Sigmoid colon (tissue), 7 donors: ENCODE results near the gene MAP4K5. TPM values are rescaled to one million over a fixed set of nuclear protein-coding genes. Genes with fewer than 3 reads are reported as not detected.

Experiments used
- DNase-seq: peaks from one replicate; pipeline ENCODE4 v3.0.0-alpha.2; 2019
- H3K27ac ChIP-seq, 4 donors: fragments of 200-600 bp; sonication (generic); one replicate each; pipeline ENCODE4 v1.5.1; 2016 to 2019; ENCODE audit warnings: mild to moderate bottlenecking in 1 of 4
- H3K27me3 ChIP-seq, 3 donors: fragments of 200-600 bp; sonication (generic); one replicate each; pipeline ENCODE4 v1.5.1; 2019; ENCODE audit warnings: mild to moderate bottlenecking in 1 of 3
- H3K36me3 ChIP-seq, 4 donors: fragments of 200-600 bp; sonication (generic); one replicate each; pipeline ENCODE4 v1.5.1; 2016 to 2019
- H3K4me1 ChIP-seq, 4 donors: fragments of 200-600 bp; sonication (generic); one replicate each; pipeline ENCODE4 v1.5.1; 2017 to 2019
- H3K4me3 ChIP-seq, 4 donors: fragments of 200-600 bp; sonication (generic); one replicate each; pipeline ENCODE4 v1.5.1; 2017 to 2019; ENCODE audit warnings: mild to moderate bottlenecking in 2 of 4, moderate library complexity in 1 of 4
- H3K9me3 ChIP-seq, 4 donors: fragments of 200-600 bp in 3 of 4; sonication (generic) in 3 of 4; one replicate each; pipeline versions ENCODE4 v1.5.1 to v1.6.1; 2013 to 2019
- EP300 ChIP-seq, 4 donors: sonication (generic); formaldehyde crosslinking; IDR thresholded peaks; one replicate each; pipeline ENCODE4 v1.6.1; 2017; ENCODE audit warnings: antibody characterized with exemption in 4 of 4
- POLR2A ChIP-seq, 2 donors: fragments of 450-650 bp; IDR thresholded peaks; one replicate each; pipeline ENCODE4 v1.6.1; 2016; ENCODE audit warnings: antibody characterized with exemption in 2 of 2, mild to moderate bottlenecking in 2 of 2, moderate library complexity in 2 of 2
- POLR2AphosphoS5 ChIP-seq, 4 donors: sonication (generic); formaldehyde crosslinking; IDR thresholded peaks; one replicate each; pipeline ENCODE4 v1.6.1; 2017; ENCODE audit warnings: antibody characterized with exemption in 4 of 4
- WGBS, 2 donors: extraction: QIAGEN DNeasy Blood & Tissue Kit; methylation state at CpG; one replicate each; pipeline ENCODE4 v1.1.7; 2013; 5-methylcytosine and 5-hydroxymethylcytosine counted together
- intact Hi-C: fragments of 100-400 bp; cut with DNase I; formaldehyde crosslinking; loops from one replicate; pipeline ENCODE4 v1.15.1; 2023
- polyA plus RNA-seq, 3 donors: library from polyadenylated mRNA; stranded (reverse); fragments of 200-250 nt; gene quantifications; one replicate each; pipeline ENCODE4 v1.2.3, GENCODE V29; 2013
- total RNA-seq, 4 donors: library from RNA; depleted of rRNA; stranded (reverse); fragments of >200 nt; gene quantifications; one replicate each; pipeline ENCODE4 v1.1.0, GENCODE V29; 2016
- TF ChIP-seq, protein P1 (sequence below), 4 experiments: fragments of 450-650 bp in 3 of 4; fragments of 200-600 bp in 1 of 4; IDR thresholded peaks; one replicate each; pipeline ENCODE4 v1.5.1; 2016 to 2019; ENCODE audit warnings: antibody characterized with exemption in 4 of 4, mild to moderate bottlenecking in 3 of 4, moderate library complexity in 2 of 4
- donor health status: healthy with polysubstance abuse.
- donor health status: Bipolar disorder and iron deficiency.
- donor health status: healthy.

The MAP4K5 gene
- total and polyA plus RNA-seq, 7 donors = 12.6 to 314 (median 144) TPM

DNA sequence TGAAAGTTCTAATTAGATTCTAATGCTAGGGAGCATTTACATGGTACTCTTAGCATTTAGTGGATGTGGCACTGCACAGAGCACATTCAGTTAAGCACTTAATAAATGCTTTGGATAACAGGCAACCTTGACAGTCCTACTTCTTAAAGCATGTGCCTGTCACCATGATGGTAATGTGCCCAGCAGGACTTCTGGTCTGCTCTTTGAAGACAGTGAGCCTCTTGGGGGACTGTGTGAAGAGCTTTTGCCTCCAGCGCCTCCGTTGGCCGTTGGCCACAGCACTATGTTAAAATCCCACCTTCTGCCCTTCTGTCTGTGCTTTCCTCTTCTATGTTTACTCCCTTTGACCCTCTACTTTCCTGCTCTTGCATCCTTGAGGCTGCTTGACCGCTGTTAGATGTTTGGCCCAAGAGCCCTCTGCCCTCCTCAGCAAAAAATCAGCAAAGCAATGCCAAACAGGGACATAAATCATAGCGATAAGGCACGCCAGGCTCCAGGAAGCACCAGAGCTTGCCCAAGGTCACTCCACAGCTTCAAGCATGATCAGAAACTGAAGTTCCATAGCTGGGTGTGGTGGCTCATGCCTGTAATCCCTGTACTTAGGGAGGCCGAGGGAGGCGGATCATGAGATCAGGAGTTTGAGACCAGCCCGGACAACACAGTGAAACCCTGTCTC is 144.0 kb downstream of the MAP4K5 start:
- H3K27ac ChIP-seq = no peak overlapping the region
- intact Hi-C loops = no loop called here

DNA sequence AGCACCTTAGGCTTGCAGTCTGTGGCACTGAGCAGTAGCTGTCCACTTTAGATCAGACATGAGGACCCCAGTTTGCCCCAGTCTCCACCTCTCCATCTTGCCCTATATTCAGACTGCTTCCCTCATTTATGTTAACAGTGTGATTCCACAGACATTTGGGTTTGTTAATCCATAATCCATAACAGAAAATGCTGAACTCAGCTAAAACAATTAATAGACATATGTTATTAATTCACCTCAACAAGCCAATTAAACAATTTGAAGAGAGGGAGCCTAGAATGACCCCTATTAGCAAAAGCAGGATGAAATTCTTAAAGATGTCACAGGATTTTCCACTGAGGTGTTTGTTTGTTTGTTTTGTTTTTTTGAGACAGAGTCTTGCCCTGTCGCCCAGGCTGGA is 144.8 kb downstream of the MAP4K5 start:
- no peak for DNase-seq
- Histone ChIP-seq H3K4me3 (no peak overlapping the region), H3K4me1 (peaks cover 0 to 9% (median 4%) of the 10 kb centered on the region in 4 donors), H3K27me3 (no peaks in the 10 kb centered on the region), H3K36me3 (peaks cover 0 to 12% (median 0%) of the 10 kb centered on the region in 4 donors), H3K27ac (no peak overlapping the region), H3K9me3 (no peaks in the 10 kb centered on the region)
- WGBS, 2 donors = 98 to 100% methylated on average over 1 of the region's 1 CpG
- intact Hi-C loops = no loop called here
- TF ChIP-seq POLR2A (IDR thresholded peaks at IDR 0.05) = no peak

More for the DNA sequence above, 144.0 kb downstream of the MAP4K5 start:
- no peak overlapping the region for H3K4me3 ChIP-seq
- DNase-seq = no peak
- peaks cover 0 to 18% (median 8%) of the 10 kb centered on the region in 4 donors for H3K4me1 ChIP-seq
- TF ChIP-seq EP300 (IDR thresholded peaks at IDR 0.05) = no peak
- TF ChIP-seq POLR2A (IDR thresholded peaks at IDR 0.05) = no peak
- H3K36me3 ChIP-seq = peaks cover 0 to 12% (median 0%) of the 10 kb centered on the region in 4 donors
- no peaks in the 10 kb centered on the region for H3K27me3 ChIP-seq
- H3K9me3 ChIP-seq = no peaks in the 10 kb centered on the region
- 26 to 65% methylated on average over 9 of the region's 9 CpGs for WGBS, 2 donors

DNA sequence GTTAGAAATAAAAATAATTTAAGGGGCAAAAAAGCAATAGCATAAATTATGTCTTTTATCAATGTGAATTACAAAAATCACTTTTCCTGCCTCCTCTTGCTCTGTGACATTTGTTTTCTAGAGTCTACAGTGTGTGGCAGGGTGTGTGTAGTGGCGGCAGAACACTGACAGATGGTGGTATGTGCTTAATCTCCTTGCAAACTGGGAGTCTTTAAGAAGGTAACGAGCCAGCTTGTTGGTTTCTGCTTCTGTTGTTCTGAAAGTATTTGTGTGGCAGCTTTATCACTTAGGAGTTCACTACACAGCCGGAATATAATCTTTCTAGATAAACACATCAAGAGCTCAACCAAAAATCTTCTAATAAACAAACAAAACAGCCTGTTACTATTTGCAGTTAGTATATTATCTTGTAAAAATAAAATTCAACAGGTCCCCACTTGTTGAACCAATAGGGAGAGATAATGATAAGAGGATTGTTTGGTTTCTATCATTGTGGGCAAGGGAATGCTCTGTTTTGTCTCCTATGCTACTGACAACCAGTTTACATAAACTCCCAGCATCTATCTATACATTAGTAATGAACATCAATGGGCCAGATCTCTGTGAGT is 148.6 kb downstream of the MAP4K5 start:
- Histone ChIP-seq H3K9me3 (no peaks in the 10 kb centered on the region), H3K27ac (no peak overlapping the region), H3K27me3 (no peaks in the 10 kb centered on the region), H3K4me3 (no peak overlapping the region), H3K4me1 (peaks cover 0 to 7% (median 2%) of the 10 kb centered on the region in 4 donors), H3K36me3 (peaks cover 0 to 35% (median 0%) of the 10 kb centered on the region in 4 donors)
- intact Hi-C loops = no loop called here
- DNase-seq = no peak
- no peak for TF ChIP-seq EP300 (IDR thresholded peaks at IDR 0.05)
- no peak for TF ChIP-seq POLR2AphosphoS5 (IDR thresholded peaks at IDR 0.05)
- no peak for TF ChIP-seq POLR2A (IDR thresholded peaks at IDR 0.05)
- TF ChIP-seq, protein P1, sequence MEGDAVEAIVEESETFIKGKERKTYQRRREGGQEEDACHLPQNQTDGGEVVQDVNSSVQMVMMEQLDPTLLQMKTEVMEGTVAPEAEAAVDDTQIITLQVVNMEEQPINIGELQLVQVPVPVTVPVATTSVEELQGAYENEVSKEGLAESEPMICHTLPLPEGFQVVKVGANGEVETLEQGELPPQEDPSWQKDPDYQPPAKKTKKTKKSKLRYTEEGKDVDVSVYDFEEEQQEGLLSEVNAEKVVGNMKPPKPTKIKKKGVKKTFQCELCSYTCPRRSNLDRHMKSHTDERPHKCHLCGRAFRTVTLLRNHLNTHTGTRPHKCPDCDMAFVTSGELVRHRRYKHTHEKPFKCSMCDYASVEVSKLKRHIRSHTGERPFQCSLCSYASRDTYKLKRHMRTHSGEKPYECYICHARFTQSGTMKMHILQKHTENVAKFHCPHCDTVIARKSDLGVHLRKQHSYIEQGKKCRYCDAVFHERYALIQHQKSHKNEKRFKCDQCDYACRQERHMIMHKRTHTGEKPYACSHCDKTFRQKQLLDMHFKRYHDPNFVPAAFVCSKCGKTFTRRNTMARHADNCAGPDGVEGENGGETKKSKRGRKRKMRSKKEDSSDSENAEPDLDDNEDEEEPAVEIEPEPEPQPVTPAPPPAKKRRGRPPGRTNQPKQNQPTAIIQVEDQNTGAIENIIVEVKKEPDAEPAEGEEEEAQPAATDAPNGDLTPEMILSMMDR (IDR thresholded peaks at IDR 0.05) = no peak
- WGBS, 2 donors = 38 to 72% methylated on average over 3 of the region's 3 CpGs

DNA sequence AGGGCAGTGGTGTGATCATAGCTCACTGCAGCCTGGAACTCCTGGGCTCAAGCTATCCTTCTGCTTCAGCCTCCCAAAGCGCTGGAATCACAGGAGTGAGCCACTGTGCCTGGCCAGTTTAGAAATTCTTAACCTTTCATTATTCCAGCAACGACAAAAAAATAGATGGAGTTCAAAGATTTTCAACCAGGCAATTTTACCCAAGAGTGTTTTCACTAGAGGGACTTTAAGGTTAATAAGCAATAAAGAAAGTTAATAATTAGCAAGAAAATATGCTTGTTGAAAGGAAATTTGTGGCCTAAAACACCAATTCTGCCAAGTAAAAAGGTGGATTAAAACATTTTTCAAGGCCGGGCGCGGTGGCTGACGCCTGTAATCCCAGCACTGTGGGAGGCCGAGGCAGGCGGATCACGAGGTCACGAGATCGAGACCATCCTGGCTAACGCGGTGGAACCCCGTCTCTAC is 150.5 kb downstream of the MAP4K5 start:
- no peak overlapping the region for H3K27ac ChIP-seq
- WGBS, 2 donors = 22 to 80% methylated on average over 14 of the region's 14 CpGs
- no peaks in the 10 kb centered on the region for H3K27me3 ChIP-seq
- peaks cover 0 to 4% (median 0%) of the 10 kb centered on the region in 4 donors for H3K4me1 ChIP-seq
- H3K9me3 ChIP-seq = no peaks in the 10 kb centered on the region
- peaks cover 0 to 51% (median 0%) of the 10 kb centered on the region in 4 donors for H3K36me3 ChIP-seq
- H3K4me3 ChIP-seq = no peak overlapping the region
- DNase-seq = no peak
- TF ChIP-seq POLR2AphosphoS5 (IDR thresholded peaks at IDR 0.05) (no peak), POLR2A (IDR thresholded peaks at IDR 0.05) (no peak), EP300 (IDR thresholded peaks at IDR 0.05) (no peak)
- TF ChIP-seq, protein P1 (IDR thresholded peaks at IDR 0.05) = no peak
- intact Hi-C loops = no loop called here

DNA sequence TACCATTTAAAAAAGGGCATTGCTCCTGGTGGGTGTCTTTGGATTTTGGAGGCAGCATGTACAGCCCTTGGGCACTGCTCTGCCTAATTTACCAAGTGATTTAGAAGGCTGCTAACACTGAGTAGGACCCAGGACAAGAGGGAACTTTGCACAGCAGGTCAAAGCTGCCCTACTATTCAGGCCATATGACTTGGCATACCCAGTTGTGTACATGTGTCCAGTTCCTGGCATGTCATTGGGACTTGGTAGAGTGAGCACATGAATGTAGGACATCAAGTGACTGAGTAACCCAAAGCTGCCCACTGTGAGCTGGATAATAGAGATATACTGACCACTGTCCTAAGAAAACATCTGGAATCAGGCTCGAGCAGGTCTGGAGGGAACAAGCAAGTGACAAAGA is 151.4 kb downstream of the MAP4K5 start:
- DNase-seq = no peak
- intact Hi-C loops = no loop called here
- TF ChIP-seq POLR2A (IDR thresholded peaks at IDR 0.05) (no peak), EP300 (IDR thresholded peaks at IDR 0.05) (no peak), POLR2AphosphoS5 (IDR thresholded peaks at IDR 0.05) (no peak)
- TF ChIP-seq, protein P1 (IDR thresholded peaks at IDR 0.05) = no peak

More for the DNA sequence above, 151.4 kb downstream of the MAP4K5 start:
- Histone ChIP-seq H3K4me1 (peaks cover 0 to 4% (median 0%) of the 10 kb centered on the region in 4 donors), H3K4me3 (no peak overlapping the region), H3K27ac (no peak overlapping the region), H3K36me3 (peaks cover 0 to 44% (median 0%) of the 10 kb centered on the region in 4 donors), H3K9me3 (no peaks in the 10 kb centered on the region), H3K27me3 (no peaks in the 10 kb centered on the region)
- 98% methylated on average over 1 of the region's 1 CpG for WGBS, 2 donors
